Neuron (in vitro differentiated cells): ENCODE results near the gene AEBP1.

Experiments
- H2AFZ ChIP-seq: one replicate; pipeline ENCODE4 v1.6.1; 2013; ENCODE audit warnings: low read depth, mild to moderate bottlenecking, inconsistent platforms, low read length, moderate library complexity
- H3K27me3 ChIP-seq: one replicate; pipeline ENCODE4 v1.6.1; 2013; ENCODE audit warnings: low read length; ENCODE audit not compliant: insufficient read depth
- H3K36me3 ChIP-seq: one replicate; pipeline ENCODE4 v1.6.1; 2013; ENCODE audit warnings: low read length; ENCODE audit not compliant: insufficient read depth
- H3K4me1 ChIP-seq: one replicate; pipeline ENCODE4 v1.6.1; 2013; ENCODE audit warnings: low read length; ENCODE audit not compliant: insufficient read depth
- H3K4me3 ChIP-seq: 2 replicates; pipeline ENCODE4 v1.5.1; 2013; ENCODE audit warnings: mild to moderate bottlenecking, low read length, moderate library complexity
- H3K9me3 ChIP-seq: one replicate; pipeline ENCODE4 v1.6.1; 2013; ENCODE audit warnings: low read length

AEBP1 gene

GRCh38 chr7:44098092-44099068, 5.8 kb upstream of the AEBP1 start:
- peaks cover 4% of the 10 kb centered on the region for H3K27me3 ChIP-seq
- no peaks in the 10 kb centered on the region for H3K9me3 ChIP-seq
- no peak overlapping the region for H3K4me3 ChIP-seq
- no peak overlapping the region for H2AFZ ChIP-seq
- H3K4me1 ChIP-seq: peaks cover 9% of the 10 kb centered on the region
- no peaks in the 10 kb centered on the region for H3K36me3 ChIP-seq

GRCh38 chr7:44099669-44100068, 4.5 kb upstream of the AEBP1 start:
- Histone ChIP-seq H2AFZ (no peak overlapping the region), H3K27me3 (peaks cover 4% of the 10 kb centered on the region), H3K9me3 (no peaks in the 10 kb centered on the region), H3K36me3 (no peaks in the 10 kb centered on the region), H3K4me3 (no peak overlapping the region), H3K4me1 (peaks cover 9% of the 10 kb centered on the region)

GRCh38 chr7:44100458-44101302, 3.5 kb upstream of the AEBP1 start:
- Histone ChIP-seq H3K36me3 (no peaks in the 10 kb centered on the region), H3K4me1 (peaks cover 14% of the 10 kb centered on the region), H3K9me3 (no peaks in the 10 kb centered on the region), H3K27me3 (peaks cover 4% of the 10 kb centered on the region), H3K4me3 (no peak overlapping the region), H2AFZ (no peak overlapping the region)

GRCh38 chr7:44101303-44101965, 2.7 kb upstream of the AEBP1 start:
- Histone ChIP-seq H3K9me3 (no peaks in the 10 kb centered on the region), H3K4me1 (peaks cover 14% of the 10 kb centered on the region), H3K36me3 (no peaks in the 10 kb centered on the region), H2AFZ (no peak overlapping the region), H3K27me3 (peaks cover 4% of the 10 kb centered on the region), H3K4me3 (no peak overlapping the region)

- H3K36me3 ChIP-seq: no peaks in the 10 kb centered on the region
- H3K4me3 ChIP-seq: no peak overlapping the region
- H2AFZ ChIP-seq: no peak overlapping the region
- H3K27me3 ChIP-seq: peaks cover 4% of the 10 kb centered on the region
- H3K4me1 ChIP-seq: peaks cover 14% of the 10 kb centered on the region
- no peaks in the 10 kb centered on the region for H3K9me3 ChIP-seq
These were observed 1.9 kb upstream of the AEBP1 start for GRCh38 chr7:44101966-44102845.

- H3K4me1 ChIP-seq: peaks cover 14% of the 10 kb centered on the region
These were observed 1.1 kb upstream of the AEBP1 start for GRCh38 chr7:44102846-44103565.

GRCh38 chr7:44103566-44103922, 601 bp upstream of the AEBP1 start:
- H3K4me3 ChIP-seq: peak overlapping the region; percentile 21
- peaks cover 14% of the 10 kb centered on the region for H3K4me1 ChIP-seq
- peaks cover 4% of the 10 kb centered on the region for H3K27me3 ChIP-seq
- H2AFZ ChIP-seq: no peak overlapping the region
- H3K9me3 ChIP-seq: no peaks in the 10 kb centered on the region
- H3K36me3 ChIP-seq: no peaks in the 10 kb centered on the region

More at GRCh38 chr7:44102846-44103565, 1.1 kb upstream of the AEBP1 start:
- Histone ChIP-seq H2AFZ (no peak overlapping the region), H3K36me3 (no peaks in the 10 kb centered on the region), H3K4me3 (no peak overlapping the region), H3K27me3 (peaks cover 4% of the 10 kb centered on the region), H3K9me3 (no peaks in the 10 kb centered on the region)

GRCh38 chr7:44104860-44105771, 971 bp downstream of the AEBP1 start:
- no peak overlapping the region for H2AFZ ChIP-seq
- no peak overlapping the region for H3K4me3 ChIP-seq
- no peaks in the 10 kb centered on the region for H3K36me3 ChIP-seq
- peaks cover 10% of the 10 kb centered on the region for H3K4me1 ChIP-seq
- H3K27me3 ChIP-seq: peaks cover 4% of the 10 kb centered on the region
- no peaks in the 10 kb centered on the region for H3K9me3 ChIP-seq

- Histone ChIP-seq H3K4me3 (no peak overlapping the region), H3K27me3 (peaks cover 4% of the 10 kb centered on the region), H3K4me1 (peaks cover 6% of the 10 kb centered on the region), H2AFZ (no peak overlapping the region), H3K36me3 (no peaks in the 10 kb centered on the region), H3K9me3 (no peaks in the 10 kb centered on the region)
These were observed 1.7 kb downstream of the AEBP1 start for GRCh38 chr7:44105832-44106231.

- Histone ChIP-seq H3K4me1 (peaks cover 6% of the 10 kb centered on the region), H3K27me3 (peaks cover 4% of the 10 kb centered on the region), H3K36me3 (no peaks in the 10 kb centered on the region), H2AFZ (no peak overlapping the region), H3K9me3 (no peaks in the 10 kb centered on the region), H3K4me3 (no peak overlapping the region)
These were observed 2.3 kb downstream of the AEBP1 start for GRCh38 chr7:44106311-44107065.
